ENCODE data around the gene SUMO1.

- TF ChIP-seq EZH2 (IDR thresholded peaks at IDR 0.05; ENCODE audit: borderline replicate concordance, low read length) (no peak), CTCF (conservative IDR thresholded peaks at IDR 0.05 in 1 of 2, IDR thresholded peaks at IDR 0.05 in 1 of 2; ENCODE audit: extremely low read depth in 1 of 2, insufficient read depth in 1 of 2, low read depth in 1 of 2, low read length in 2 of 2) (no peak)
Measured at GRCh38 chr2:202204855-202205254, 33.5 kb downstream of the SUMO1 start.

Measured in mammary epithelial cell (primary cell).